Activated CD4-positive, alpha-beta T cell treated with anti-CD3 and anti-CD28 coated beads for 4 hours (primary cell): Measurements from ENCODE around the gene C2.
"Not testable (repeated sequence)": the region's sequence is repeated elsewhere in the genome, so short reads cannot be mapped to it uniquely, and the experiment has no call there.

Experiments
- DNase-seq, 2 donors: peaks; one replicate each; pipeline ENCODE4 v3.0.0-alpha.2; 2020

The C2 gene

GRCh38 chr6:31930962-31931361 lies 3.4 kb downstream of the C2 start:
- DNase-seq = no peak

- DNase-seq = not testable (repeated sequence)
Observed at GRCh38 chr6:31932137-31932536, 4.6 kb downstream of the C2 start.

DNA sequence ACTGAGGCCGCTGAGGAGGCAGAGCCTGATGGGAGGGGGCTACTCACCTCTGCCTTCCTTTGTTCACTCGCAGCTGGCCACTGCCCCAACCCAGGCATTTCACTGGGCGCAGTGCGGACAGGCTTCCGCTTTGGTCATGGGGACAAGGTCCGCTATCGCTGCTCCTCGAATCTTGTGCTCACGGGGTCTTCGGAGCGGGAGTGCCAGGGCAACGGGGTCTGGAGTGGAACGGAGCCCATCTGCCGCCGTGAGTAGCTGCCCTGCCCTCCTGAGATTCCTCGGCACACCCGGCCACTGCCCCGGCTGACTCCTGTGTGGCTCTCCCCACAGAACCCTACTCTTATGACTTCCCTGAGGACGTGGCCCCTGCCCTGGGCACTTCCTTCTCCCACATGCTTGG lies 6.0 kb downstream of the C2 start:
- no peak for DNase-seq

GRCh38 chr6:31935021-31935420 lies 7.5 kb downstream of the C2 start:
- no peak for DNase-seq

DNA sequence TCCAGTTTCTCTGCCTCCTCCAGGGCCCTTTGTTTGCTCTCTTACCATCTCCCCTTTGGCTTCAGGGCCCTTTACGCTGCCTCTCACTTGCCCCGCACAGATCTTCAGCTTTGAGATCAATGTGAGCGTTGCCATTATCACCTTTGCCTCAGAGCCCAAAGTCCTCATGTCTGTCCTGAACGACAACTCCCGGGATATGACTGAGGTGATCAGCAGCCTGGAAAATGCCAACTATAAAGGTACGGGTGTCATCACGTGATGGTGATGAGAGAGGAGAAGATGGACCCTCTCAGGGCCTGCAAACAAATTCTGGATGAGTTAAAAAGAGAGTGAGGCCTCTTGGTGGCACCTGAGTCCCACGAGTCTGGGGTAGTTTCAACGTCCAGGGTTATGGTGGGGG lies 8.3 kb downstream of the C2 start:
- no peak for DNase-seq

DNA sequence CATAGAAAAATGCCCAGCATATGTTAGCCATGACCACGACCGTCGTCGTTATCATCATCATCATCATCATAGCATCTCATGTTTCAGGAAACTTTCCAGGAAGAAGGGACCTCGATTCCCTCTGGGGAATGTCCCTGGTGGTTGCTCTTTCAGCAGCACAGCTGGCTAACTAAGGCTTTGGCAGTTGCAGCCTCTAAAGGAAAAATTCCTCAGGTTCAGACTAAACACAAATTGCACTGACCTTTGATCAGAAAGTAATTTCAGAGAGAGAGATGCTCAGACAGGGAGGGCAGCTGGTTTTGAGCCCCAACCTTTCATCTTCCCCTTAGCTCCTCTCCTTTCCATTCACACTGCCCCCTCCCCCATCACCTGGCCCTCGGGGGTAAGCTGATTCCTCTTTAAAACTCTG lies 12.7 kb downstream of the C2 start:
- no peak for DNase-seq

DNA sequence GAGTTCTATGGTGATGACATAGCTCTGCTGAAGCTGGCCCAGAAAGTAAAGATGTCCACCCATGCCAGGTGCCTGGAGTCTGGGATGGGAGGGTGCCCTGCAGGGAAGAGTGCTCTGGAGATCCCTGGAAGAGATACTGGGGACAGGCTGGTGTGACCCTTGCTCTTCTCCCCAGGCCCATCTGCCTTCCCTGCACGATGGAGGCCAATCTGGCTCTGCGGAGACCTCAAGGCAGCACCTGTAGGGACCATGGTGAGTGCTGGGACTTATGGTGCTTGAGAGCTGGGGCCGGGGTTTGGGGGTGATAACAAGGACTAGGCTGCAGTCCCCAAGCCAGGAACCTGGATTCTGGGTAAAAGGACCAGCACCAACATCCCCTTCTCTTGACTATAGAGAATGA lies 16.2 kb downstream of the C2 start:
- no peak for DNase-seq

GRCh38 chr6:31945154-31945506 lies 17.6 kb downstream of the C2 start:
- no peak for DNase-seq

DNA sequence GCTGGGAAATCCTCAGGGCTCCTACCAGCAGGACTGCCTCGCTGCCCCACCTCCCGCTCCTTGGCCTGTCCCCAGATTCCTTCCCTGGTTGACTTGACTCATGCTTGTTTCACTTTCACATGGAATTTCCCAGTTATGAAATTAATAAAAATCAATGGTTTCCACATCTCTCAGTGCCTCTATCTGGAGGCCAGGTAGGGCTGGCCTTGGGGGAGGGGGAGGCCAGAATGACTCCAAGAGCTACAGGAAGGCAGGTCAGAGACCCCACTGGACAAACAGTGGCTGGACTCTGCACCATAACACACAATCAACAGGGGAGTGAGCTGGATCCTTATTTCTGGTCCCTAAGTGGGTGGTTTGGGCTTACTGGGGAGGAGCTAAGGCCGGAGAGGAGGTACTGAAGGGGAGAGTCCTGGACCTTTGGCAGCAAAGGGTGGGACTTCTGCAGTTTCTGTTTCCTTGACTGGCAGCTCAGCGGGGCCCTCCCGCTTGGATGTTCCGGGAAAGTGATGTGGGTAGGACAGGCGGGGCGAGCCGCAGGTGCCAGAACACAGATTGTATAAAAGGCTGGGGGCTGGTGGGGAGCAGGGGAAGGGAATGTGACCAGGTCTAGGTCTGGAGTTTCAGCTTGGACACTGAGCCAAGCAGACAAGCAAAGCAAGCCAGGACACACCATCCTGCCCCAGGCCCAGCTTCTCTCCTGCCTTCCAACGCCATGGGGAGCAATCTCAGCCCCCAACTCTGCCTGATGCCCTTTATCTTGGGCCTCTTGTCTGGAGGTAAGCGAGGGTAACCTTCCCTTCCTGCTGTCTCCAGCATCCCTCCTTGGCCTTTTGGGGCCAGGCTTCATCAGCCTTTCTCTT lies 18.2 kb downstream of the C2 start, which contains the start of gene CFB:
TSS of gene CFB (plus strand) at position 589 of the 863 bp plus-strand sequence. CDS start at position 716, 127 bp downstream.
- no peak for DNase-seq

DNA sequence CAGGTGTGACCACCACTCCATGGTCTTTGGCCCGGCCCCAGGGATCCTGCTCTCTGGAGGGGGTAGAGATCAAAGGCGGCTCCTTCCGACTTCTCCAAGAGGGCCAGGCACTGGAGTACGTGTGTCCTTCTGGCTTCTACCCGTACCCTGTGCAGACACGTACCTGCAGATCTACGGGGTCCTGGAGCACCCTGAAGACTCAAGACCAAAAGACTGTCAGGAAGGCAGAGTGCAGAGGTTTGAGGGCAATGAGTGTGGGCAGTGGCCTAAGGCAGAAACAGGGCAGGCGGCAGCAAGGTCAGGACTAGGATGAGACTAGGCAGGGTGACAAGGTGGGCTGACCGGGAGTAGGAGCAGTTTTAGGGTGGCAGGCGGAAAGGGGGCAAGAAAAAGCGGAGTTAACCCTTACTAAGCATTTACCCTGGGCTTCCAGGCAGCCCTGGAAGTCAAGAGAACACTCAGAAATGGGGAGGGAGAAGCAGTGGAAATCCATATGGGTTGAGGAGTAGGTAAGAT lies 18.9 kb downstream of the C2 start:
- DNase-seq = no peak

DNA sequence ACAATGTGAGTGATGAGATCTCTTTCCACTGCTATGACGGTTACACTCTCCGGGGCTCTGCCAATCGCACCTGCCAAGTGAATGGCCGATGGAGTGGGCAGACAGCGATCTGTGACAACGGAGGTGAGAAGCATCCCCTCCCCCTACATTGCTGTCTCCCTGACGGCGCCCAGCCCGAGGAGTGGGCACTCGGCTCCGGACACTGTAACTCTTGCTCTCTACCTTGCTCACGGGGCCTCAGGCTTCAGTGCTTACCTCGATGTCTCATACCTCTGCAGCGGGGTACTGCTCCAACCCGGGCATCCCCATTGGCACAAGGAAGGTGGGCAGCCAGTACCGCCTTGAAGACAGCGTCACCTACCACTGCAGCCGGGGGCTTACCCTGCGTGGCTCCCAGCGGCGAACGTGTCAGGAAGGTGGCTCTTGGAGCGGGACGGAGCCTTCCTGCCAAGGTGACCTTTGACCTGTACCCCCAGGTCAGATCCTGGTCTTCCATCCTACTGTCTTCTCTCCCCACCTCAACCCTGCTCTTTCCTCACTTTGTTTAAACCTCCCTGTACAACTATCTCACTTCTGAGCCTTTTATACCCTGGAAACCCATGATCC lies 19.7 kb downstream of the C2 start:
- DNase-seq = no peak

- DNase-seq = no peak
Observed at GRCh38 chr6:31947864-31948263, 20.3 kb downstream of the C2 start.

DNA sequence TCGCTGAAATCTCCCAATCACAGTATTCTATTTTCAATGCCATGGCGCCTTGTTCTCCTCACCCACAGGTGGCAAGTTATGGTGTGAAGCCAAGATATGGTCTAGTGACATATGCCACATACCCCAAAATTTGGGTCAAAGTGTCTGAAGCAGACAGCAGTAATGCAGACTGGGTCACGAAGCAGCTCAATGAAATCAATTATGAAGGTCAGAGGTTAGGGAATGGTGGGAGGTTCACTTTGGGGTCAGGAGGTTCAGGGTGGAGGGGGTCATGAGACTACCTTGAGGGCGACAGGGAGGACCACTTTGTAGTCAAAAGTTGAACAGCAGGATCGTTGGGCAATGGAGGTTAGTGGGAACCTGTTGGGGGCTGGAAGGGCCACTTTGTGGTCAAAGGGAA lies 20.8 kb downstream of the C2 start:
- no peak for DNase-seq

DNA sequence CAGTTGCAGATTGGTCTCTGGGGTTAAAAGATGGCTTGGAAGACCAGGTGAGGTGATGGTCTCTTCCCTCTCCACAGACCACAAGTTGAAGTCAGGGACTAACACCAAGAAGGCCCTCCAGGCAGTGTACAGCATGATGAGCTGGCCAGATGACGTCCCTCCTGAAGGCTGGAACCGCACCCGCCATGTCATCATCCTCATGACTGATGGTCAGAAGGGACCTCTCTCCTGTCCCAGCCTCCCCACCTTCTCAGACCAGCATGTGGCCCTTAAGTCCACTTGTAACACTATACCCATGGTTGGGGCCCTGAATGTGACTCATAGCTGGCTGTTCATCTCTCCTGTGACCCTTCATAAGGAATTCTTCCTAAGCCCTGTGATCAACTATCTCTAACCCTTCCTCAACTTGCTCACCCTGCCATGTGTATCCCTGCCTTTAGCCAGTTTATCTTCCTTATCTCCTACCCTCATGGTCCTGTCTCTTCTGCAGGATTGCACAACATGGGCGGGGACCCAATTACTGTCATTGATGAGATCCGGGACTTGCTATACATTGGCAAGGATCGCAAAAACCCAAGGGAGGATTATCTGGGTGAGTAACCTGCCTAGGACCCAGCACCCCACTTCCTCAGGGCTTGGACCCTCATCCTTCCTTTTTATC lies 21.4 kb downstream of the C2 start:
- DNase-seq = no peak

DNA sequence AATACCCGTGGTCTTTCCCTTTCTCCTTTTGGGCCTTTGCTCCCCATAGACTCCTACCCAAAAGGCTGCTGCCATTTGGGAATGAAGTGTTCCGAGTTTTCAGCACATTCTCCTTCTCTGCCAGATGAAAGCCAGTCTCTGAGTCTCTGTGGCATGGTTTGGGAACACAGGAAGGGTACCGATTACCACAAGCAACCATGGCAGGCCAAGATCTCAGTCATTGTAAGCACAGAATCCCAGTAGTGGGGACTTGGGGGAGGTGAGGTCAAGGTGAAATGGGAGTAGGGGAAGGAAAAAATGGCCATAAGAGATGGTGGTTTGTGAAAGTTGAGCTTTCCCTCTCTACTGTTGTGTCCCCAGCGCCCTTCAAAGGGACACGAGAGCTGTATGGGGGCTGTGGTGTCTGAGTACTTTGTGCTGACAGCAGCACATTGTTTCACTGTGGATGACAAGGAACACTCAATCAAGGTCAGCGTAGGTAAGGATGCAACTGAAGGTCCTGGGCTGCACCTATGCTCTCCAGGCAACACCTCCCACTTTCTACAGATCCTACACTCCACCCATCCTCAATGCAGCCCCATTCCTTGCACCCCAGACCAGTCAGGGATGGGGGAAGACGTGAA lies 22.5 kb downstream of the C2 start:
- DNase-seq = no peak

DNA sequence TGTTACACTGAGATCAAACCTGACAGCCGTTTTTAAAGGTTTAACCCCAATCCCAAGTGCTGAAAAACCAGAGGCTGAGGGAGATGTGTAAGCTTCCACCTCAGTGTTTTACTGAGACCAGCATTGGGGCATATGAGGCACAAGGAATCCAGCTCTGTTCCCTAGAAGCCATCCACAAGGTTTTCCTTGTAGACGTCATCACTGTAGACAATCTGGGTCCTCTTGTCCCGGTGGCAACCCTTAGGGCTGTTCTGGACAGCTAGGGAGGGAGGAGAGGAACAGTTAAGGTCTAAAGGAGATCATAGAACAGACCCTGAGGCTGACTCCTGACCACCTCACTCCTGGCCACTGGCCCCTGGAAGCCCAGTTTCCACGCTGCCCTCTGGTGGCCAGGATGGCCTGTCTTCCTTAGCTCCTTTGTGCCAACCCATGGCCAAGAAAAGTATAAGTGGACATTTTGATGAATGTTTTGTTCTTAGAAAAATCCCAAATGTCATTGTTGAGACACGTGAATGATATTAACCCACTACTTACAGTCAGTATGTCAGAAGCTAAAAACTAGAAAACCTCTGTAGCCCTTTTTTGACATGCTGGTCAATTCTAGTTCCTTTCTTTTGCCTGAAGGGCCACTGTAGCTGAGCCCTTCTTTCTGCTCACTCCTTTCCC lies 24.8 kb downstream of the C2 start:
- DNase-seq = peak in 1 of 2 donors; percentile 23

- DNase-seq = no peak
Observed at GRCh38 chr6:31952890-31953289, 25.4 kb downstream of the C2 start.

DNA sequence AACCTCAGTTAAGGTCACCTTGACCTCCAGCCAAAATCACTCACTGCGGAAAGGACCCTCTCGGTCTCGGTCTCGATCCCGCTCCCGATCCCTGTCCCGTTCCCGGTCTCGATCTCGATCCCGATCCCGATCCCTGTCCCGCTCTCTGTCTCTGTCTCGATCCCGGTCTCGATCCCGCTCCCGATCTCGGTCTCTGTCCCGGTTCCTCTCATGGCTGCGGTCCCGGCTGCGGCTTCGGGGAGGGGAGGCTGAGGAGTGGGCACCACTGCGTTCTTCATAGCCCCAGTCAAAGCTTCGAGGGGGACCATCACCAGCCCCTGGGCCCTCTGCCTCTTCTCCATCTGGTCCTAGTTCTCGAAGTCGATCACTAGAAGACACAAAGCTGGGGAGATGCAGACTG lies 27.0 kb downstream of the C2 start:
- DNase-seq = no peak

DNA sequence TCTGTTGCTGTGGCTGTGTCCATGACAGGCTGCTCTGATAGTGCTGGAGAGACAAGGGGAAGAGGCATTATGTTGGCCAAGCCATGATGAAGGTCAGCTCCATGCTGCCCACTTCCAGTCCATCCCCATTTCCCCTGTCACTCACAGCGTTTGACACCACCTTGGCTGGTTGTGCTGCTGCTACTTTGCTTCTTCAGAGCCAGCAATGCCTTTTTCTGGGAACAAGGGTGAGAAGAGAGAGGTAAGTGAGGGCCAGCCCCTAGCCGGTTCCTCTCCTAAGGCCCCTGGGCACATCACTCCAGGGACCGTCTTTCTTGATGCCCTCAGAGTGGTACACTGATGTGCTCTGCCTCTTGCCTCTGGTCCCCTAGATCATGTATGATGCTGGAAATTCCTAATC lies 29.3 kb downstream of the C2 start:
- no peak for DNase-seq

GRCh38 chr6:31958412-31958740 lies 30.9 kb downstream of the C2 start:
- DNase-seq = no peak

DNA sequence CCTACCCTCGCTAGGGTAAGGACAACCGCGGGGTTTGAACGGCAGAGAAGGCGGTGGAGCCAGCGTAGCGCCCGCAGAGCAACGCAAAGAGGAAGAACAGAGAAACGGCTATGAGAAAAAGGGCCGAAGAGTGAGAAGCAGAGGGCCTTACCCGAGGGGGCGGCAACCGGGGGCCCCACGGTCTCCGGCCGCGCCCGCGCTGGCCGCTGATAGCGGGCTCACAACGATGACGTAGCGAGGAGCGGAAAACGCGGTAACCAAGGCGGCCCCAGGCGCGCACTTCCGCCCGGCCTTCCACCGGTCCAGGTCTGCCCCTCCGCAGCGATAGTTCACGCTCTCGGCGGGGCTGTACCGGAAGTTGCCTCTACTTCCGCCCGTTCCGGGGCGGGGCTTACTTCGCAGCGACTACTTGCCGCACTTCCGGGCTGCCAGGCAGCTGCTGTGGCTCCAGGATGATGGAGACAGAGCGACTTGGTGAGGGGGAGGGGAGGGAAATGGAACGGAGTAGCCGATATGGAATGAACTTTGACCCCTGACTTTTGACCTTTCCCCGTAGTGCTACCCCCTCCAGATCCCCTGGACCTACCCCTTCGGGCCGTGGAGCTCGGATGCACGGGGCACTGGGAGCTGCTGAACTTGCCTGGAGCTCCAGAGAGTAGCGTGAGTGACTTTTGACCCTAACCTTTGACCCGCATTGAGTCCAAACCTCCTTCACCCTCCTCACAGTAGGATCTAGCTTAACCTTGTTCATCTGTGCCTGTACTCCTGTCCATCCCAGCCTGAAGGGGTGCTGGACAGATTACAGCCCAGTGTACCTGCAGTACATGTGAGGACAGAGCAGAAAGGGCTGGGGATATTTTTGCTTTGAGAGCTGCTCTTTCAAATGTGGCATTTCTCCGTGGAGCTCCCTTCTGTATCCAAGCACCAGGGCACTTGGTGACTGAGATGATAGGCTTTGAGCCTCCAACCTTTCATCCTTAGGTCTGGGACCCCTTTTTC lies 31.5 kb downstream of the C2 start, which contains the start of the genes NELFE and SKIC2:
TSS of gene NELFE (minus strand) at position 231 of the 999 bp plus-strand sequence. CDS start 525 bp downstream, outside the sequence.
TSS of gene SKIC2 (plus strand) at position 435 of the 999 bp plus-strand sequence. CDS start at position 453, 18 bp downstream.
- peak; percentile 97 to 98 for DNase-seq
